NCI-H187 treated with DMSO at 0.1 percent for 48 hours (cell line): ENCODE results near the gene CCDC6.
"Not testable (repeated sequence)": the region's sequence is repeated elsewhere in the genome, so short reads cannot be mapped to it uniquely, and the experiment has no call there.

Source experiments
- DNase-seq: peaks from one replicate; lab custom pipeline; 2025; lab: John Stamatoyannopoulos, UW

CCDC6 gene

GRCh38 chr10:59905731-59906416, 482 bp downstream of the CCDC6 start:
- no peak for DNase-seq

GRCh38 chr10:59905066-59905730, 1.2 kb downstream of the CCDC6 start:
- no peak for DNase-seq

GRCh38 chr10:59904426-59905065, 1.8 kb downstream of the CCDC6 start:
- DNase-seq = no peak

- no peak for DNase-seq
These were observed 2.5 kb downstream of the CCDC6 start for GRCh38 chr10:59903871-59904270.

- DNase-seq = no peak
These were observed 4.3 kb downstream of the CCDC6 start for GRCh38 chr10:59902016-59902415.

- DNase-seq = no peak
These were observed 4.9 kb downstream of the CCDC6 start for GRCh38 chr10:59901470-59901869.

- no peak for DNase-seq
These were observed 6.2 kb downstream of the CCDC6 start for GRCh38 chr10:59900048-59900727.

- no peak for DNase-seq
These were observed 8.1 kb downstream of the CCDC6 start for GRCh38 chr10:59898125-59898835.

- DNase-seq = no peak
These were observed 10.2 kb downstream of the CCDC6 start for GRCh38 chr10:59896191-59896590.

GRCh38 chr10:59895629-59896116, 10.7 kb downstream of the CCDC6 start:
- DNase-seq = no peak

- DNase-seq = no peak
These were observed 12.2 kb downstream of the CCDC6 start for GRCh38 chr10:59894114-59894513.

GRCh38 chr10:59892697-59893096, 13.7 kb downstream of the CCDC6 start:
- DNase-seq = no peak

GRCh38 chr10:59891936-59892335, 14.4 kb downstream of the CCDC6 start:
- no peak for DNase-seq

GRCh38 chr10:59891349-59891748, 15.0 kb downstream of the CCDC6 start:
- no peak for DNase-seq

GRCh38 chr10:59888781-59889435, 17.4 kb downstream of the CCDC6 start:
- DNase-seq = no peak

GRCh38 chr10:59887972-59888640, 18.2 kb downstream of the CCDC6 start:
- DNase-seq = no peak

GRCh38 chr10:59887006-59887405, 19.4 kb downstream of the CCDC6 start:
- DNase-seq = no peak

- DNase-seq = no peak
These were observed 20.8 kb downstream of the CCDC6 start for GRCh38 chr10:59885430-59886134.

GRCh38 chr10:59884893-59885292, 21.5 kb downstream of the CCDC6 start:
- not testable (repeated sequence) for DNase-seq

GRCh38 chr10:59881640-59882039, 24.7 kb downstream of the CCDC6 start:
- DNase-seq = no peak
